NCI-H2227 (cell line): Measurements from ENCODE around the gene DPP9.

Experiments used
- DNase-seq: peaks from one replicate; lab custom pipeline; 2025; ENCODE audit not compliant: unreplicated experiment; lab: John Stamatoyannopoulos, UW

Gene DPP9

DNA sequence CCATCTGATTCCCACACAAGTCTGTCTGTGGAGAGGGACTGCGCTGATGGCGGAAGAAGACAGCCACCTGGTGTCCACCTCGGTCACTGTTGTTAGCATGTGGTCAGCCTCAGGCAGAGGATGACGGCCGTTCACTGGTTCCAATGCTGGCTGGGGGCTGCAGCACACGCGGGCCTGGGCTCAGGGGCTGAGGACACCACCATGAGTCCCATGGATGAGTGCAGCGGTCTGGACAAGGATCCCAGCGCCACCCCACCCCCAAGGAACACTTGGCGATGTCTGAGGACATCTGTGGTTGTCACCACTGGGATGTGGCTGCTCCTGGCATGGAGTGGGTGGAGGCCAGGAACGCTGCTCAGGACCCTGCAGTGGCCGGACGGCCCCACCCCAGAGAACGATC lies 10.9 kb downstream of the DPP9 start:
- DNase-seq = no peak

- DNase-seq = no peak
Observed at GRCh38 chr19:4711211-4711610, 12.4 kb downstream of the DPP9 start.

- DNase-seq = no peak
Observed at GRCh38 chr19:4710281-4710600, 13.4 kb downstream of the DPP9 start.

GRCh38 chr19:4709440-4710280 lies 14.0 kb downstream of the DPP9 start:
- DNase-seq = no peak

GRCh38 chr19:4707956-4708650 lies 15.5 kb downstream of the DPP9 start:
- no peak for DNase-seq

DNA sequence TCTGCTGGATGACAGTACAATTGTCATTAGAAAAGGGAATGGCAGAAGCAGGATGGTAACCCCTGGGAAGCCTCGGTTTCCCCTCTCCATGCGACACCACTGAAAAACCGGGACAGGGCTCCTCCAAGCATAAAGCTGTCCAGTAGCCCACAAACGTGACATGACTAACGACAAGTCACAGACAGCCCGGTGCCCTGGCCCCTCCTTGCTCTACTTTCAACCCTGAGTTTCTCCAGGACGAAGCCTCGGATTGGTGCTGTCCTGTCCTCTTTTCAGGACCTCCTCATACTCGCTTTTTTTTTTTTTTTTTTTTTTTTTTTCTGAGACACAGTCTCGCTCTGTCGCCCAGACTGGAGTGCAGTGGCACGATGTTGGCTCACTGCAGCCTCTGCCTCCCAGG lies 16.3 kb downstream of the DPP9 start:
- no peak for DNase-seq

- DNase-seq = no peak
Observed at GRCh38 chr19:4705413-4706131, 18.1 kb downstream of the DPP9 start.

DNA sequence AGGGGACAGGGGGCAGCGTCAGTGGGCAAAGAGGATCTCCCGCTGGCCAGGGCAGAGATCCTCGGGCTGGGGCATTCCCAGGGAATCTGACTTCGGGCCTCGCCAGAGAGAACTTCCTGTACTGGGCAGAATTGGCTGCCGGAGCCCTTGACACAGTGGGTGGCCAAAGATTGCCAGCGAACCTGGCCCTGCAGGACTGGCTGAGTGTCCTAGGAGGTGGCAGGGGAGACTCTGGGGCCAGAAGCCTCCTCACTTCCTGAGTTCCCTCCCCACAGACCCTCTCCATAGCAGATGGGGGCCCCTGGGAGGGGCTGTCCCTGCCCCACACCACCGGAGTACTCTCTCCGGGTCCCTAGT lies 19.3 kb downstream of the DPP9 start:
- DNase-seq = no peak

- DNase-seq = no peak
Observed at GRCh38 chr19:4703671-4704316, 19.8 kb downstream of the DPP9 start.

DNA sequence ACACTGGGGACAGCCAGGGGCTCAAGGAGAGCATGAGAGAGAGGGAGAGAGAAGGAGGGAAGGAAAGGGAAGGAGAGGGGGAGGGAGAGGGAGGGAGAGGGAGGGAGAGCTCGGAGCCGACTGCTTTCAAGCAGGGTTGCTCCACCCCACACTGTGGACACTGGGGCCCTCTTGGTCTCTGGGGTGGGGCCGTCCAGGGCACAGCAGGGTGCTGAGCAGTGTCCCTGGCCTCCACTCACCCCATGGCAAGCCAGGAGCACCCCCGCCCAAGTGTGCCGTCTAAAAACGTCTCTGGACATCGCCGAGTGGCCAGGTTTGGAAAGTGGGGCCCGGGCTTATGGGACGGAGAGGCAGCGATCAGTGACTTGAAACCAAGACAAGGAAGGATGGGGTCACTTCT lies 20.9 kb downstream of the DPP9 start:
- DNase-seq = no peak

DNA sequence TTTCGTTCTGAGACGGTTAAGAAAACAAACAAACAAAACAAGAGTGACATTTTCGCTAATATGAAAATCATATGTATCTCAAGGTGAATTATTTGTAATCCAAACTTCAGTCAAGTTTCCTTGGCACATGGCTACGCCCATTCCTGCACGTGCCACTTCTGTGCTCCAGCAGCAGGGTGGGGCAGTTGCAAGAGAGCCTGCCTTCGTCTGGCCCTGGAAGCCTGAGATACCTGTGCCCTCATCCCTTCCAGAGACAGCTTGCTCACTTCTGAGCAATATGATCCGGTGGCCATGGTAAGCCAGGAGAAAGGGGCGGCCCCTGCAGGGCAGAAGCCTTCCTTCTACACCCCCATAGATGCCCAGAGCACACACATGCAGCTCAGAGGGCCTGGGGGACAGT lies 22.1 kb downstream of the DPP9 start:
- DNase-seq = no peak

GRCh38 chr19:4700693-4700970 lies 23.0 kb downstream of the DPP9 start:
- no peak for DNase-seq

DNA sequence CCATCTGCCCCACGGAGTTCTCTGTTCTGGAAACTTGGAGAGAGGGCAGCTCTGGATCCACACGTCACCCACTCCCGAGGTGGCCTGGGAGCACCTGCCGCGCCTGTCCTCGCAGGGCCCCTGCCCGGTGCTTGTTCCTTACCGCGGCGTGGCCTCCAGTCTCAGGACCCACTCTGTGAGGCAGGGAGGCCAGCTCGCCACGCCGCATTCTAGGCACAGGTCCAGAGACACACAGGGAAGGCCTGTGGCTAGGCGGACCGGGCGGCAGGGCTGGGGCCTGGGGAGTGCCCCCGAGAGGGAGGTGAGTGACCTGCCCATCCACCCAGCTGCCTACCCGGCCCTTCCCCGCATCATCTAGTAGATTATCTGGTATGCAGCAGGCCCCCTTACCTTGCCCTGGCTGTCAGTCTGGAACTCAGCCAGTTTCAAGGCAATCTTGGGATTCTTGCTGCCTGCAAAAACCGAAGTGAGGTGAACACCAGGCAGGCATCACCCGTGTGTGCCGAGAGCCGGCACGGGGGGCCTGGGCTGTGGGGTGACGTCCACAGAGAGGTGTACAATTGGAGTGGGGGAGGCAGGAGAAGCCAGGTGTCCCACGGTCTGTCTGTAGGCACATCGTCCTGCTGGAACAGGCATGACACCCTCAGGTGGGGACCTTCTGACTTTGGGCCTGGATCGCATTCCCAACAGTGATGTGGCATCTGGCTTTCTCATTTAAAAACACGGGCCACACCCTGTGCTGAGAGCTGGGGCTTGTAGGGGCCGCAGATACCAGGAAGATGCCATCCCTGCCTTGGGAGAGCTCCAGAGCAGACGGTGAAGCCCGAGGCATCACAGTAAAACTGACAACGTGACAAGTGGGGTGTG lies 23.6 kb downstream of the DPP9 start:
- DNase-seq = no peak

GRCh38 chr19:4697304-4697703 lies 26.3 kb downstream of the DPP9 start:
- no peak for DNase-seq

- no peak for DNase-seq
Observed at GRCh38 chr19:4695224-4695731, 28.4 kb downstream of the DPP9 start.

GRCh38 chr19:4694211-4694987 lies 29.2 kb downstream of the DPP9 start:
- DNase-seq = no peak

DNA sequence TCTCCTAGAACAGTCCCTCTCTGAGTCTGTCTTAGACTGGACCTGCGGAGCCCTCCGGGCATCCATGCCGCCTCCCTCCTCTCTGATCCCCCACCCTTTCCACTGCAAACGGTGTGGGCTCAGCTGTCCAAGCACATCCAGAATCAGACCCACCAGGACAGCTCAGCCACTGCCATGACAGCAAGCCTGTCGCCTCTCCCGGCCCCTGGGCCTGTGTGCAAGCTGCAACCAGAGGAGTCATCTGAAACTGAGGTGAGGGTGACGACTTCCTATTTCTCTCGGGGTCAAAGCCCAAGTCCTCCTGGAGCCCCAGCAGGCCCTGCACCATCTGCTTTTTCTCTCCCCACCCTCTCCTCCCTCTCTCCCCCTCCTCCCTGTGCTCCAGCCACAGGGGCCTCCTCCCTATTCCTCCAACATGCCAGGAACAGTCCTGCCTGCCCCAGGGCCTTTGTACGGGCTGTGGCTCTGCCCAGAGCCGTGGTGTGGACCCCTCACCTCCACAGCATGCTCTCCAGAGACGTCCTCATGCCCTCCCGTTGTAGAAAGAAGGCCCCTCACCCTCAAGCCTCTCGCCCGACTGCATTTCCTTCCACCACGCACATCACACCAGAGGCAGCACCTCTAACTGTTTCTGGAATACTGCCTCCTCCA lies 30.0 kb downstream of the DPP9 start:
- no peak for DNase-seq

GRCh38 chr19:4693078-4693350 lies 30.6 kb downstream of the DPP9 start:
- no peak for DNase-seq

DNA sequence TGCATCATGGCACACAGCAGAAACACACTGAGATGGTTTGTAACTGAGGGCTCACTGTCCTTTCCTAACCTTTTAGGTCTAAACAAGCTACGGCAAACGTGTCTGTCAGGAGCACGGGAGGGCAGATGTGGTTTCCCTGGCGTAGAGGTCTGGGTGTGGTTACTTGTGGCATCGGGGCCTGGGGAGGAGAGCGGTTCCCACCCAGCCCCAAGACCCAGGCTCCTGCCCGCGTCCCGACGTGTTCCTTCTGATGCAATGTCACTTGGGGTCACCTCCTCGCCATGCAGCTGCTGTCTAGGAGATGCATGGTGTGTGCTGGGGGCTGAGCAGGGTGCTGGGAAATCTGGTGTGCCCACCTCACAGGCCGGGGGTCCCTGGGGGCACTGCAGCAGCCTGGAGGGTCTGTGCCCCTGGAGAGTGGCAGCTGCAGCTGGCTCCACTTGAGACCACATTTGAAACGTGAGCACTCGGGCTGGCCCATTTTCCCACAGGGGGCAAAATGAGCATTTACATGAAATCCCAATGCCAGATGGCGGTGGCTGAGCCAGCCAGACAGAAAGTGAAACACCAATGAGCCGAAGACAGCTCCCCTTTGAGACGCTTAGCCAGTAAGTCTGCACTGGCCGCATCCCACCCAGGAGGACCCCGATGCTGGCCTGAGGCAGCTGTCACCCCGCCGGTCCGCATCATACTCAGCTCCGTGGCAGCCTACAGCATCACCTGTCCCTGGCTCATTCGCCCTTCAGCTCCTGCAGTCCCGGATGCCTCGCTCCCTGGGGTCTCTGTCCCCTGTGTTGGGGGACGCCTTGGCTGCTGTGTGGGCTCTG lies 31.2 kb downstream of the DPP9 start:
- no peak for DNase-seq
